H9 (cell line): ENCODE results near the gene IFT122. TPM values are rescaled to one million over a fixed set of nuclear protein-coding genes. Genes with fewer than 3 reads are reported as not detected.

Experiments
- DNase-seq: peaks from one replicate; pipeline ENCODE4 v3.0.0-alpha.2; 2017
- H2AFZ ChIP-seq: one replicate; pipeline ENCODE4 v1.6.1; 2013; ENCODE audit warnings: mild to moderate bottlenecking, low read length, control low read depth, moderate library complexity
- H2AK5ac ChIP-seq: 2 replicates; pipeline ENCODE4 v1.6.1; 2013; ENCODE audit warnings: low read length, control low read depth, mixed read lengths; ENCODE audit not compliant: insufficient read length
- H2BK120ac ChIP-seq: one replicate; pipeline ENCODE4 v1.6.1; 2013; ENCODE audit warnings: low read depth, mild to moderate bottlenecking, low read length, control low read depth, inconsistent platforms; ENCODE audit not compliant: poor library complexity, severe bottlenecking
- H2BK12ac ChIP-seq: 2 replicates; pipeline ENCODE4 v1.6.1; 2013; ENCODE audit warnings: low read length, control low read depth, mixed read lengths, low read depth; ENCODE audit not compliant: insufficient read length
- H2BK15ac ChIP-seq: 2 replicates; pipeline ENCODE4 v1.6.1; 2013; ENCODE audit warnings: low read depth, low read length, control low read depth
- H2BK20ac ChIP-seq: one replicate; pipeline ENCODE4 v1.6.1; 2013; ENCODE audit warnings: low read depth, mild to moderate bottlenecking, low read length, control low read depth, inconsistent platforms; ENCODE audit not compliant: poor library complexity, severe bottlenecking
- H2BK5ac ChIP-seq: 2 replicates; pipeline ENCODE4 v1.6.1; 2013; ENCODE audit warnings: low read length, control low read depth, mixed read lengths; ENCODE audit not compliant: insufficient read length
- H3K14ac ChIP-seq: 2 replicates; pipeline ENCODE4 v1.6.1; 2013; ENCODE audit warnings: low read length, control low read depth; ENCODE audit not compliant: insufficient read depth
- H3K18ac ChIP-seq: 2 replicates; pipeline ENCODE4 v1.6.1; 2013; ENCODE audit warnings: low read depth, mild to moderate bottlenecking, mixed read lengths, low read length, control low read depth; ENCODE audit not compliant: insufficient read length
- H3K23ac ChIP-seq: 2 replicates; pipeline ENCODE4 v1.6.1; 2013; ENCODE audit warnings: low read length, control low read depth, mixed read lengths, low read depth; ENCODE audit not compliant: insufficient read length
- H3K23me2 ChIP-seq: 2 replicates; pipeline ENCODE4 v1.6.1; 2013; ENCODE audit warnings: low read depth, mild to moderate bottlenecking, mixed read lengths, low read length, control low read depth; ENCODE audit not compliant: insufficient read length, poor library complexity, severe bottlenecking
- H3K27ac ChIP-seq: 2 replicates; pipeline ENCODE4 v1.5.1; 2013; ENCODE audit warnings: low read length, control low read depth, mixed read lengths, low read depth; ENCODE audit not compliant: insufficient read length
- H3K27me3 ChIP-seq: 2 replicates; pipeline ENCODE4 v1.6.1; 2013; ENCODE audit warnings: low read length, control low read depth, inconsistent platforms; ENCODE audit not compliant: insufficient read depth
- H3K4ac ChIP-seq: 2 replicates; pipeline ENCODE4 v1.6.1; 2013; ENCODE audit warnings: low read depth, mild to moderate bottlenecking, control low read depth, inconsistent platforms, low read length, moderate library complexity
- H3K4me1 ChIP-seq: 2 replicates; pipeline ENCODE4 v1.6.1; 2013; ENCODE audit warnings: low read length, control low read depth, inconsistent platforms; ENCODE audit not compliant: insufficient read depth
- H3K4me2 ChIP-seq: 2 replicates; pipeline ENCODE4 v1.6.1; 2013; ENCODE audit warnings: low read length, control low read depth, mixed read lengths; ENCODE audit not compliant: insufficient read length, insufficient read depth
- H3K56ac ChIP-seq: 2 replicates; pipeline ENCODE4 v1.6.1; 2013; ENCODE audit warnings: low read depth, mild to moderate bottlenecking, mixed read lengths, low read length, control low read depth; ENCODE audit not compliant: insufficient read length
- H3K79me1 ChIP-seq: 2 replicates; pipeline ENCODE4 v1.6.1; 2013; ENCODE audit warnings: low read depth, mild to moderate bottlenecking, moderate library complexity, low read length, control low read depth, inconsistent platforms; ENCODE audit not compliant: insufficient read depth, poor library complexity, severe bottlenecking
- H3K79me2 ChIP-seq: 2 replicates; pipeline ENCODE4 v1.6.1; 2013; ENCODE audit warnings: low read length, control low read depth, inconsistent platforms; ENCODE audit not compliant: insufficient read depth
- H3K9ac ChIP-seq: 2 replicates; pipeline ENCODE4 v1.6.1; 2013; ENCODE audit warnings: low read length, control low read depth, mixed read lengths; ENCODE audit not compliant: insufficient read length; ENCODE audit errors: extremely low read depth
- H3K9me3 ChIP-seq: one replicate; pipeline ENCODE4 v1.6.1; 2013; ENCODE audit warnings: low read depth, low read length, inconsistent platforms; ENCODE audit not compliant: control insufficient read depth
- H3T11ph ChIP-seq: one replicate; pipeline ENCODE4 v1.6.1; 2013; ENCODE audit warnings: mild to moderate bottlenecking, low read length, control low read depth, inconsistent platforms
- H4K20me1 ChIP-seq: one replicate; pipeline ENCODE4 v1.6.1; 2013; ENCODE audit not compliant: control insufficient read depth, insufficient read length, insufficient read depth
- H4K5ac ChIP-seq: 2 replicates; pipeline ENCODE4 v1.6.1; 2013; ENCODE audit warnings: low read depth, mild to moderate bottlenecking, mixed read lengths, low read length, control low read depth; ENCODE audit not compliant: insufficient read length
- H4K8ac ChIP-seq: replicated peaks from 2 replicates; pipeline ENCODE4 v1.6.1; 2013; ENCODE audit warnings: low read length, control low read depth, mixed read lengths, low read depth; ENCODE audit not compliant: insufficient read length
- H4K91ac ChIP-seq: 2 replicates; pipeline ENCODE4 v1.6.1; 2013; ENCODE audit warnings: low read depth, mild to moderate bottlenecking, moderate library complexity, mixed read lengths, low read length, control low read depth; ENCODE audit not compliant: insufficient read length
- H3K27ac Mint-ChIP-seq, 3 experiments: 2 replicates in 2 of 3; 3 replicates in 1 of 3; pipeline ENCODE4 v1.8.0; 2020 to 2021; ENCODE audit warnings: mixed read lengths in 3 of 3, mild to moderate bottlenecking in 1 of 3, moderate library complexity in 1 of 3
- H3K27me3 Mint-ChIP-seq: 2 replicates; pipeline ENCODE4 v1.8.0; 2021; ENCODE audit warnings: low read depth, mild to moderate bottlenecking, moderate library complexity, mixed read lengths
- H3K36me3 Mint-ChIP-seq, 3 experiments: 2 replicates in 2 of 3; 3 replicates in 1 of 3; pipeline ENCODE4 v1.8.0; 2020 to 2021; ENCODE audit warnings: low read depth in 3 of 3, mixed read lengths in 3 of 3; ENCODE audit not compliant: insufficient read depth in 1 of 3
- H3K4me1 Mint-ChIP-seq, 2 experiments: 2 replicates each; pipeline ENCODE4 v1.8.0; 2020; ENCODE audit warnings: mixed read lengths in 2 of 2
- H3K4me3 Mint-ChIP-seq, 2 experiments: 2 replicates in 1 of 2; 3 replicates in 1 of 2; pipeline ENCODE4 v1.8.0; 2020 to 2021; ENCODE audit warnings: mild to moderate bottlenecking in 2 of 2, mixed read lengths in 2 of 2, moderate library complexity in 1 of 2
- H3K9me3 Mint-ChIP-seq, 2 experiments: 2 replicates in 1 of 2; 3 replicates in 1 of 2; pipeline ENCODE4 v1.8.0; 2020; ENCODE audit warnings: mild to moderate bottlenecking in 2 of 2, mixed read lengths in 2 of 2, moderate library complexity in 1 of 2
- WGBS: extraction: QIAGEN DNeasy Blood & Tissue Kit; methylation state at CpG from one replicate; pipeline ENCODE4 v1.1.7; 2013; ENCODE audit warnings: missing lambda C conversion rate, low lambda C conversion rate, mixed read lengths; ENCODE audit not compliant: insufficient read length; ENCODE audit errors: extremely low coverage; 5-methylcytosine and 5-hydroxymethylcytosine counted together
- total RNA-seq: library from RNA; stranded (reverse); gene quantifications from 2 replicates; pipeline ENCODE4 v1.2.1, GENCODE V29; 2021
- TF ChIP-seq, protein P1 (sequence below): fragments of 200-600 bp; sonication (generic); conservative IDR thresholded peaks from 3 replicates; pipeline ENCODE4 v1.8.0; 2021; ENCODE audit warnings: antibody characterized with exemption, mild to moderate bottlenecking

The IFT122 gene
- total RNA-seq, 1 experiment from 2014 or later, result 19.3 TPM

GRCh38 chr3:129440618-129441190 lies 680 bp downstream of the IFT122 start:
- Mint-ChIP-seq H3K27ac (peak overlapping the region; percentile 91 to 99 (median 93); a peak in 5 of 7 replicates), H3K4me1 (peaks cover 31 to 34% of the 10 kb centered on the region in 2 experiments), H3K36me3 (peaks cover 14 to 32% (median 25%) of the 10 kb centered on the region in 3 experiments; a peak in 6 of 7 replicates), H3K4me3 (peak overlapping the region; percentile 96 to 99), H3K27me3 (no peaks in the 10 kb centered on the region), H3K9me3 (no peaks in the 10 kb centered on the region)
- Histone ChIP-seq H2BK5ac (no peak overlapping the region), H3K23ac (no peak overlapping the region), H4K20me1 (no peaks in the 10 kb centered on the region), H3K27me3 (no peaks in the 10 kb centered on the region), H2BK15ac (no peak overlapping the region), H2AFZ (no peak overlapping the region), H4K8ac (no peak overlapping the region), H2BK120ac (no peak overlapping the region), H3K27ac (peak overlapping the region; percentile 6), H3T11ph (no peak overlapping the region), H3K79me2 (peaks cover 2% of the 10 kb centered on the region; the same call in 1 of the 2 replicates), H2BK20ac (no peak overlapping the region), H4K91ac (no peak overlapping the region), H3K56ac (no peak overlapping the region), H3K4me1 (peaks cover 4% of the 10 kb centered on the region; the same call in 1 of the 2 replicates), H3K14ac (0 out of 2 replicates have a peak overlapping the region, but pooled peaks have one; percentile 66), H3K4me2 (peak overlapping the region; percentile 73), H3K9ac (peak overlapping the region; percentile 79), H2BK12ac (no peak overlapping the region), H3K23me2 (peaks cover 7% of the 10 kb centered on the region), H2AK5ac (no peak overlapping the region), H3K9me3 (no peaks in the 10 kb centered on the region), H3K4ac (no peak overlapping the region), H3K79me1 (no peaks in the 10 kb centered on the region), H4K5ac (no peak overlapping the region), H3K18ac (peak overlapping the region; percentile 36)
- DNase-seq, result no peak
- TF ChIP-seq, protein P1, sequence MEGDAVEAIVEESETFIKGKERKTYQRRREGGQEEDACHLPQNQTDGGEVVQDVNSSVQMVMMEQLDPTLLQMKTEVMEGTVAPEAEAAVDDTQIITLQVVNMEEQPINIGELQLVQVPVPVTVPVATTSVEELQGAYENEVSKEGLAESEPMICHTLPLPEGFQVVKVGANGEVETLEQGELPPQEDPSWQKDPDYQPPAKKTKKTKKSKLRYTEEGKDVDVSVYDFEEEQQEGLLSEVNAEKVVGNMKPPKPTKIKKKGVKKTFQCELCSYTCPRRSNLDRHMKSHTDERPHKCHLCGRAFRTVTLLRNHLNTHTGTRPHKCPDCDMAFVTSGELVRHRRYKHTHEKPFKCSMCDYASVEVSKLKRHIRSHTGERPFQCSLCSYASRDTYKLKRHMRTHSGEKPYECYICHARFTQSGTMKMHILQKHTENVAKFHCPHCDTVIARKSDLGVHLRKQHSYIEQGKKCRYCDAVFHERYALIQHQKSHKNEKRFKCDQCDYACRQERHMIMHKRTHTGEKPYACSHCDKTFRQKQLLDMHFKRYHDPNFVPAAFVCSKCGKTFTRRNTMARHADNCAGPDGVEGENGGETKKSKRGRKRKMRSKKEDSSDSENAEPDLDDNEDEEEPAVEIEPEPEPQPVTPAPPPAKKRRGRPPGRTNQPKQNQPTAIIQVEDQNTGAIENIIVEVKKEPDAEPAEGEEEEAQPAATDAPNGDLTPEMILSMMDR, result no peak
- WGBS, result no CpG with 5 or more reads among the region's 9 CpGs
